Amniotic epithelial cell (primary cell): ENCODE data around the gene OR5L2.
"Not testable (repeated sequence)": the region's sequence is repeated elsewhere in the genome, so short reads cannot be mapped to it uniquely, and the experiment has no call there.

Source experiments
- DNase-seq: peaks from one replicate; pipeline ENCODE4 v3.0.0-alpha.2; 2010; ENCODE audit warnings: low read depth

The OR5L2 gene

DNA sequence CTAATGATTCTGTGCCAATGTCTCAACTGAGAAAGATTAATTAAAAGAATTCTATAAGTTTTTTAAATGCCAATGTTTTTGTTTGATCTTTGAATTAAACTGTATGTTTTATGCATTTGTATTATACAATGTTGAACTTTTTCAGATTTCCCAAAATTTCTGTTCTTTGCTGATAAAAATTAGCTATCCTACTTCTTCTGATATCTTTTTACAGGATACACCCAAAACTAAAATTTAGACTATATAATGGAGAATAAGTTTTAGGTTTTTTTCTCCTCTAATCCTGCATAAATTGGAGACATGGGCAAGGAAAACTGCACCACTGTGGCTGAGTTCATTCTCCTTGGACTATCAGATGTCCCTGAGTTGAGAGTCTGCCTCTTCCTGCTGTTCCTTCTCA, at the start of gene OR5L2:
TSS of gene OR5L2 (plus strand) at position 301 of the 400 bp plus-strand sequence. CDS start at position 301, 0 bp downstream.
- DNase-seq = no peak

DNA sequence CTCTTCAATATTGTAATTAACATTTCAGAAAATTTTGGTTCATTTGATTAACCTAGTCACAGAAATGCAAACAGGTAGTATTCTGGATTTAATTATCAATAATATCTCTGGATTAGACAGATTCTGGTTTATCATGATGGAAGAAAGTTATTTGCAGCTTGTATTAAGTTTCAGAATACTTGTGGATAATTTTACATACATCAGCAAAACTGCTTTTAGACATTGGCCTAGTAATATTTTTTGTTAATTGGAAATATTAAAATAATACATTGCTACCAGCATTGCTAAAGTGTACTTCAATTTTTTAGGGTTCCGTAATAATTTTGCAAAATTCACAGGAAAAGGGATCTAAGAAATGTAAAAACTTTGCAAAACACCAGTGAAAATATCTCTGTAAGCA, 35.4 kb upstream of the OR5L2 start:
- no peak for DNase-seq

DNA sequence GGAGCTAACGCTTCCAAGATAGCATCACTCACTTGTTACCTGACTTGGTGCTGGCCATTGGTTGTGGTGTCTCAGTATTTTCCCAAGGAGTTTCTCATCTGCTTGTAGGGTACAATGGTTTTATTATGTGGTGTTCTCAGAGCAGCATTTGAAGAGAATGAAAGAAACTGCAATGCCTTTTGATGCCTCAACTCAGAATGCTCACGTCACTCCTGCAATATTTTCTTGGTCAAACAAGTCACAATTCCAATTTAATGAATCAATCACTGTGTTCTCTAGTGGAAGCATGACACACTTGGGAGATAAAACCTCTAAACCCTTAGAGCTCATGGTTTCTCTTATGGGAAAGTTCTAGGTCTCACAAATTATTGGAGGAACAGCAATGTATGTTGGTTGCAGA, 33.7 kb upstream of the OR5L2 start:
- no peak for DNase-seq

DNA sequence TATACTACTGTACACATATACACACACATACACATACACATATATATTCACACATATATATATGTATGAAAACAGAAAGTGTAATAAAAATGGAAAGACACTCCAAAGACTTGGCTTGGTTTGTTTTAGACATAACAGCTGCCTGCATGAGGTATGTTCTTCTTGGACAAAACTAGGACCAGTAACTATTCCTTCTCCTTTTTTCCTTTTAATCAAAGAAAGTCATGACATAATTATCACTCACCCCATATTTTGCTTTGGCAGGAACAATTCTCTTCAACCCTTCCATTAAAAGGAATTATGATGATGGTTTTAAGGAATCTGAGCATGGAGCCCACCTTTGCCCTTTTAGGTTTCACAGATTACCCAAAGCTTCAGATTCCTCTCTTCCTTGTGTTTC, 31.8 kb upstream of the OR5L2 start, which contains the start of gene OR5D14:
TSS of gene OR5D14 (plus strand) at position 301 of the 400 bp plus-strand sequence. CDS start at position 301, 0 bp downstream.
- no peak for DNase-seq

DNA sequence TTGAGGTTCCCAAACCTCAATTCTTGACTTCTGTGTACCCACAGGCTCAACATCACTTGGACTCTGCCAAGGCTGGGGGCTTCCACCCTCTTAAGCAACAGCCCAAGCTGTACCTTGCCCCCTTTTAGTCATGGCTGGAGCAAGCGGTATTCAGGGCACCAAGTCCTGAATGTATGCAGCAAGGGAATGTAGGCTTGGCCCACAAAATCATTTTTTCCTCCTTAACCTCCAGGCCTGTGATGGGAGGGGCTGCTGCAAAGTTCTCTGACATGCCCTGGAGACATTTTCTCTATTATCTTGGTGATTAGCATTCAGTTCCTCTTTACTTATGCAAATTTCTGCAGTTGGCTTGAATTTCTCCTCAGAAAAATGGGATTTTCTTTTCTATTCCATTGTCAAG, 20.8 kb upstream of the OR5L2 start:
- no peak for DNase-seq

DNA sequence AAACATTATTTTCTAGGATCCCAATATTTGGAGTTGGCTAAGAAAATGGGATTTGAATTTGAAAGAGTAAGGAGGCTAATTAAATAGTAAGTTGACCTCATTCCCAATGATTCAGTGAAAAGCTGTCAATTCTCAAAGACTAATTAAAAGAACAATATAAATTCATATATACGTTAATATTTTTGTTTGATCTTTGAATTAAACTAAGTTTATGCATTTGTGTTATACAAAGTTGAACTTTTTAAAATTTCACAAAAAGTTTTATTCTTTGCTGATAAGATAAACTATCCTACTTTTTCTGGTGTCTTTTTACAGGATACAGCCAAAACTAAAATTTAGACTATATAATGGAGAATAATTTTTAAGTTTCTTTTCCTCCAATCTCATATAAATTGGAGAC, 16.0 kb upstream of the OR5L2 start, which contains the start of gene OR5L1:
TSS of gene OR5L1 (plus strand) at position 301 of the 400 bp plus-strand sequence. CDS start 100 bp downstream, outside the sequence.
- DNase-seq = no peak

DNA sequence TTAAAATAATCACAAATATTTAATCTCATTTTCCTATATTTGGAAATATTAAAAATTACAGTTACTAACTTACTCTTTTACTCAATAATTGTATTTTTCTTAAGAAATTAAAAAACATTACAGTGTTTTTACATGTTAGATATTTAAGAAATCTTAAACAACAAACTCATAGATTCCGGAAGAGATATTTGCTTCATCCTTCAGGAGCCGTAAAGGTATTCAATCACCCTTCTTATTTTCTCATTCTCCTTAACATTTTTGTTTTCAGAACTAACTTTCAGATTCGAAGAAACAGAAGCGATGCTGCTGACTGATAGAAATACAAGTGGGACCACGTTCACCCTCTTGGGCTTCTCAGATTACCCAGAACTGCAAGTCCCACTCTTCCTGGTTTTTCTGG, 7.7 kb upstream of the OR5L2 start, which contains the start of gene OR5D18:
TSS of gene OR5D18 (plus strand) at position 301 of the 400 bp plus-strand sequence. CDS start at position 301, 0 bp downstream.
- no peak for DNase-seq

DNA sequence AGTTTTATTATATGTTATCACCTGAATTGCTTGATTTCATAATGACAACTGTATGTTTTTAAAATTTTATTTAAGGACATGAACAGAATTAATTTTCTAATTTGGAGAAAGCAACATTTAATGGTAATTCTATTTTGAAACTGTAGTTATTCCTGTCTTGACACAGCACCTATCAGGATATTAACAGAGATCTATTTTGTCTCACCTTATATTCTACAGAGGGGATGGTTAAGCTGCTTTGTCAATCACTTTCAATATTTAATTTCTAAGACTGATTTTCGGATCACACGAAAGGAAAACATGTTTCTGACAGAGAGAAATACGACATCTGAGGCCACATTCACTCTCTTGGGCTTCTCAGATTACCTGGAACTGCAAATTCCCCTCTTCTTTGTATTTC, 11.4 kb downstream of the OR5L2 start, which contains the start of gene OR5D16:
TSS of gene OR5D16 (plus strand) at position 301 of the 400 bp plus-strand sequence. CDS start at position 301, 0 bp downstream.
- no peak for DNase-seq

DNA sequence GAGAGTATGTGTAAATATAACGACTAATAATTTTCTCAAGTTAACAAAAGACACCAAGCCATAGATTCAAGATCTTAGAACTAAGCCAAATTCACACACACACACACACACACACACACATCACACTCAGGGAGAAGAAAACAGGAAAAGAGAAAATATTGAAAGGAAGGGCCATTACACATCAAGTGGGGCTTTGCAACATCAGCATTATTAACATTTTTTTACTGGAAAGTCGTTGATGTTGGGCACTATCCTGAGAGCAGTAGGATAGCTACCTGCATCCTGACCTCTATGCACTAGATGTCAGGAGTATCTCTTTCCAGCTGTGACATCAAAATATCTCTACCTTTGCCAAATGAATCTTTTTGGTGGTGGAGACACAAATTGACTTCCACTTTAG, 20.4 kb downstream of the OR5L2 start:
- no peak for DNase-seq

DNA sequence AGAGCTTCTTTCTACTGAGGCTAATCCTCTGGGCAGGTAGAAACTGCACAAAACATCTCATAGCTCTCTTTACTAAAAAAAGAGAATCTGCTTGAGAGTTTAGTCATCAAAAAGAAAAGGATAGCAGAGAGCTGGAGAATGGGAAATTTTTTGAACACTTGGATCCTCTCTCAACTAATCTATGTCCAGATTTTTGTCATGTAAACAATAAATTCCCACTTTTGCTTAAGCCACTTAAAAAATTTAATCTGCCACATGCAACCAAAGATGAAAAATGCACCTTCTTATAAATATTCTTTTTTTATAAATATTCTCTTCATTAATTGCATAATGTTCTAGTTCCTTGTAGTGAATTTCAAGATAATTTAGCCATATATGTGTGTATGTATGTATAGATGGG, 22.0 kb downstream of the OR5L2 start:
- DNase-seq = no peak

DNA sequence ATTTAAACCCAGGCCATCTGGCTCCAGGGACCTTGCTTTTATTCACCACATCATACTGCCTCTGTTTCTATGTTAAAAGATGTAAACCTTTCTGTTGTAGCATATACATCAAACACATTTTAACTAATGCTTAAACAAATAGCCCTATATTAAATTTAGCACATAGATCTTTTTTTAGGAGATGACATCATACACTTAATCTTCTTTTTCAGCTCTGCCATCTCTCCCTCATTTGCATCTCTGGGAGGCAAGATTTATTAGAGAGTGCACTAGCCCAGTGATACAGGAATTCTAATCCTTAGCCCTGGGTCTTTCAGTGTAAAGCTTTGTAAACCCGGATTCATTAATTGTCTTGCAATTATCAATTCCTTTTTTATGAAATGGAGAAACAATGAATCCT, 25.1 kb downstream of the OR5L2 start:
- no peak for DNase-seq

DNA sequence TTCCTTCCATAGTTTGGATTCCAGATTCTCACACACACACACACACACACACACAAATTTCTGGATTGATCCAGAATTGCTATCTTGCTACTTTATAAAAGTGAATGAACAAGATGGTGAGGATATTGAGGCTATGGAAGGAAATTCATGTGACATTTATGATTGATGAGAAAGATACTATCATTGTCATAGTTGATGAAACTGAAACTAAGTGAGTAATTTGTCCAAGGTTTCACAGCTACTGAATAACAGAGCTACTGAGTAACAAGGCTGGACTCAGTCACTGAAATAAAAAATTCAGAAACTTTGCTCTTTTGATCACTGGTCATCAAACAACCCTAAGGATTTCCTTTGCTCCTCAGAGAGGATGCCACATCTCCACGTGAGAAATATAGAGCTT, 27.7 kb downstream of the OR5L2 start:
- no peak for DNase-seq

DNA sequence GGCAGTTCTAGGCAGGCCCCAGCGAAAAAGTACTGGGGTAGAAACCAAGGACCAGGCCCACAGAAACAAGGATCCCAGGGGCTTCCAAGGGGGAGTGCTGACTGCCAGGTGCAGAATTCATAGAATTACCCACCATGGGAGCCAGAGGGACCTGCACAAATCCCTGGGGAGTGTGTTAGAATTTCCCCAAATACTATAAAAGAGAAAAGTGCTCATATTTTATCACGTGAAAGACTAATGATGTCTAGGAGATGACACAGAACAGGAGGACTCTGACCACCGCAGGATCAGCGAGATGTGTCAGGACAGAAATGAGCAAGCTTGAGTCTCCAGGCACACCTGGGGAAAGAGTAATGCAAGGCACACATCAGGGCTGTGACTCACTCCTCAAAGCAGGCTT, 40.3 kb downstream of the OR5L2 start:
- not testable (repeated sequence) for DNase-seq

DNA sequence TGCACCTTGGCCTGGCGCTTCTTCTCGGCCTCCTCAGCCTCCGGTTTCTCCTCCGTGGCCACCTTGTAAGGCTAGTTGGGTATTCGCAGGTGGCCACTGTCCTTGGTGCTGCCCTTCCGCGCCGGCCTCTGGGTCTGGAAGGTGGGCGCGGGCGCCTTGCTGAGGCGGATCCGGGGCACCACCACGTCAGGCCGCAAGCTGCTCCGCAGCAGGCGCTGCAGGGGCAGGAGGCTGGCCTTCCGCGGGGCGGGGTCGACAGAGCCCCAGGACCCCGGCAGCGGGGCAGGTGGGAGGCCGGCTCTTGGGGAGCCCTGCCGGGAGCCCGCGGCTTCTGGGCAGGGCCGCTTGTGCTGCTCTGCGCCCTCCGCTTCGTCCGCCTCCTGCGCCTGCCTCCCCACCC, 45.7 kb downstream of the OR5L2 start:
- DNase-seq = not testable (repeated sequence)

DNA sequence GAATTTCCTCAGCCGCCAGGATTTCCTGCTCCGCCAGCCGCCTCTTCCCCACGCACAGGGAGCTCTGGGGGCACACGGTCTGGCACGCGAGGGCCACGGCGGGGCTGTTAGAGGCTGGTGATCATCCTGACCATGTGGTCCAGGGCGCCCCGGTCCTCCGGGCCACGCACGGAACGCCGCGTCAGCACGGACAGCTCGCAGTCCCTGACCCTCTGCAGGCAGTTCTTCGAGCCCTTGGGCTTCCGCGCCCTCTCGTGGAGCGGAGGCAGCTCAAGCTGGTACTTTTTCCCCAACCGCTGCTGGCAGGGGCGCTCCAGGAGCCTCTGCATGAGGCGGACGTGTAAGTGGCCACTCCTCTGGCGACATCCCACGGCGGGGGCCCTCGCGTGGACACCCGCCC, 46.1 kb downstream of the OR5L2 start:
- DNase-seq = not testable (repeated sequence)
